Esophagus muscularis mucosa (tissue), 3 donors: ENCODE measurements around the gene CHSY3.

Source experiments
- CTCF ChIP-seq, 3 experiments: fragments of 200-600 bp in 2 of 3; fragments of 450-650 bp in 1 of 3; sonication (generic) in 2 of 3; IDR thresholded peaks; one replicate each; pipeline ENCODE4 v1.5.1; 2017 to 2019; ENCODE audit warnings: antibody characterized with exemption in 3 of 3, mild to moderate bottlenecking in 2 of 3, moderate library complexity in 1 of 3
- POLR2A ChIP-seq: fragments of 450-650 bp; IDR thresholded peaks from one replicate; pipeline ENCODE4 v1.6.1; 2017; ENCODE audit warnings: antibody characterized with exemption, moderate library complexity, mild to moderate bottlenecking, low read depth

GRCh38 chr5:130043834-130044233 lies 139.6 kb downstream of the CHSY3 start:
- TF ChIP-seq POLR2A (no peak), CTCF (IDR thresholded peaks at IDR 0.05) (no peak)
